WTC11 (cell line): ENCODE measurements around the gene EPHB3. TPM values are rescaled to one million over a fixed set of nuclear protein-coding genes. Genes with fewer than 3 reads are reported as not detected.

Experiments
- ATAC-seq: fragments of 200-7000 bp; cut with Tn5 transposase; 2 replicates; pipeline ENCODE4 v1.10.0; 2021; ENCODE audit warnings: mild to moderate bottlenecking, moderate library complexity
- CTCF ChIA-PET: fragments of 300-600 bp; sonication (Branson Sonifier 250); formaldehyde crosslinking; loops from one replicate; lab custom pipeline; 2021; ENCODE audit warnings: antibody characterized with exemption; lab: Charles Lee
- POLR2A ChIA-PET: fragments of 350-600 bp; sonication (Branson Sonifier 250); formaldehyde crosslinking; loops from one replicate; lab custom pipeline; 2021; ENCODE audit warnings: antibody characterized with exemption; lab: Charles Lee
- DNase-seq: peaks from one replicate; pipeline ENCODE4 v3.0.0; 2021; ENCODE audit warnings: low spot score
- H3K27ac Mint-ChIP-seq: 2 replicates; pipeline ENCODE4 v1.8.0; 2021; ENCODE audit warnings: mixed read lengths
- H3K27me3 Mint-ChIP-seq: 2 replicates; pipeline ENCODE4 v1.8.0; 2021; ENCODE audit warnings: low read depth, mild to moderate bottlenecking, moderate library complexity, mixed read lengths
- H3K36me3 Mint-ChIP-seq: 2 replicates; pipeline ENCODE4 v1.8.0; 2021; ENCODE audit warnings: mixed read lengths
- H3K4me1 Mint-ChIP-seq: 2 replicates; pipeline ENCODE4 v1.8.0; 2022; ENCODE audit warnings: mixed read lengths
- H3K4me3 Mint-ChIP-seq: 2 replicates; pipeline ENCODE4 v1.8.0; 2021; ENCODE audit warnings: mild to moderate bottlenecking, moderate library complexity, mixed read lengths
- H3K9me3 Mint-ChIP-seq: 2 replicates; pipeline ENCODE4 v1.8.0; 2021; ENCODE audit warnings: mixed read lengths
- FOXP1 ChIP-seq: sonication (generic); formaldehyde crosslinking; IDR thresholded peaks from 2 replicates; pipeline ENCODE4 v1.8.0; 2022; ENCODE audit warnings: missing genetic modification reagents, mild to moderate bottlenecking, moderate library complexity, borderline replicate concordance
- JUN ChIP-seq: sonication (generic); formaldehyde crosslinking; IDR thresholded peaks from 2 replicates; pipeline ENCODE4 v1.8.0; 2023; ENCODE audit warnings: mild to moderate bottlenecking, missing genetic modification reagents
- NFE2L1 ChIP-seq: sonication (generic); formaldehyde crosslinking; IDR thresholded peaks from 2 replicates; pipeline ENCODE4 v1.8.1; 2023; ENCODE audit warnings: missing genetic modification reagents
- NFYB ChIP-seq: sonication (generic); formaldehyde crosslinking; conservative IDR thresholded peaks from 2 replicates; pipeline ENCODE4 v1.8.0; 2022; ENCODE audit warnings: low read depth, missing genetic modification reagents
- TEAD1 ChIP-seq: sonication (generic); formaldehyde crosslinking; IDR thresholded peaks from 2 replicates; pipeline ENCODE4 v1.8.0; 2022; ENCODE audit warnings: mild to moderate bottlenecking, missing genetic modification reagents
- ZNF263 ChIP-seq: sonication (generic); formaldehyde crosslinking; IDR thresholded peaks from 2 replicates; pipeline ENCODE4 v1.8.1; 2022; ENCODE audit warnings: low read depth, mild to moderate bottlenecking, moderate library complexity, missing genetic modification reagents
- ZNF281 ChIP-seq: sonication (generic); formaldehyde crosslinking; IDR thresholded peaks from 2 replicates; pipeline ENCODE4 v1.8.0; 2023; ENCODE audit warnings: mild to moderate bottlenecking, missing genetic modification reagents
- total RNA-seq: library from RNA; stranded (reverse); gene quantifications from 3 replicates; pipeline ENCODE4 v1.2.3, GENCODE V29; 2021
- TF ChIP-seq, protein P1 (sequence below): fragments of 250-450 bp; sonication (Bioruptor Pico); IDR thresholded peaks from 2 replicates; pipeline ENCODE4 v1.9.0; 2021; ENCODE audit warnings: mild to moderate bottlenecking, borderline replicate concordance
- TF ChIP-seq, protein P2 (sequence below): fragments of 250-450 bp; sonication (Bioruptor Pico); IDR thresholded peaks from 2 replicates; pipeline ENCODE4 v1.9.0; 2021; ENCODE audit warnings: mild to moderate bottlenecking
- TF ChIP-seq, protein P3 (sequence below): sonication (generic); formaldehyde crosslinking; IDR thresholded peaks from 2 replicates; pipeline ENCODE4 v1.8.1; 2023; ENCODE audit warnings: mild to moderate bottlenecking, missing genetic modification reagents
- TF ChIP-seq, protein P4 (sequence below): fragments of 250-450 bp; sonication (Bioruptor Pico); IDR thresholded peaks from 2 replicates; pipeline ENCODE4 v1.9.0; 2021; ENCODE audit warnings: mild to moderate bottlenecking
- TF ChIP-seq, protein P5 (sequence below): fragments of 250-450 bp; sonication (Bioruptor Pico); conservative IDR thresholded peaks from 2 replicates; pipeline ENCODE4 v1.9.0; 2021; ENCODE audit warnings: mild to moderate bottlenecking
- TF ChIP-seq, protein P6 (sequence below): sonication (generic); formaldehyde crosslinking; IDR thresholded peaks from 2 replicates; pipeline ENCODE4 v1.8.1; 2023; ENCODE audit warnings: mild to moderate bottlenecking, missing genetic modification reagents, moderate library complexity

The EPHB3 gene
- total RNA-seq, 1 experiment from 2014 or later, result 11.4 TPM

DNA sequence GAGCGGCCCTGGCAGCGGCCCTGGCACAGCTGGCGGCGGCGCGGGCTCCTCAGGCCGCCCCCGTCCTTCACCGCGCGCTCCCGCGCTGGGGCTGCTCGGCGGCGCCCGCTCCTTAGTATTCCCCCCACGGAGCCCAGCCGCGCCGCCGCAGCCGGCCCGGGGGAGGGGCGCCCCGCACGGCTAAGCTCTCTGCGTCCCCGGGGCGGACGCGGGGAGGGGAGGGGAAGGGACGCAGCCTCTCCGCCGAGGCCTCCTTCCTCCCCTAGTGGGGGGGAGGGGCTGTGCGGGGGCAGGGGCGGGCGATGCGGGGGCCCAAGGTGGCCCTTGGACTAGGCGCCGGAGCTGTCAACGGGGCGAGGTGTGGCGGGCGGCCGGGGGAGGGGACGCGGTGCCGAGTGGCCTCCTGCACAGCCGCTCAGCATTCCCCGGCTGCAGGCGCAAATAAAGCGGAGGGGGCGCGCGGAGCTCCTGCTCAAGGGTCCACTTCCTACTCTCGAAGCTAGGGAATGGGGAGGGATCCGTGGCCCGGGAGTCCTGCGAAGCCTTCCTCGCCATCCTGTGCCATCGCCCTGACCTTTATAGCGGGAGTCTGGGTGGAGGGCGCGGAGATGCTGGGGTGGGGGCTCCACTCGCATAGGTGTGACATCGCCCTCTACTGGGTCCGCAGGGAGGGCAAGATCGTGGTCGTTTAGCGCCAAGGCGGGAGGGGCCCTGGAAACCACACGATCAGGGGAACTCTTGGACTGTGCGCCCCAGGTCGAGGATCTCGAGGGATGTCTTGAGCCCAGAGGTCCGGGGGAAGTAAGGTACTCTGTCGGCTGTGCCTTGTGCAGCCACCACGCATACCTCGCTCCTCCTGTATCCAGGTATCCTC is 22.2 kb downstream of the EPHB3 start (continued):
- peak; percentile 26; the same call in 1 of the 2 replicates for TF ChIP-seq ZNF281 (CRISPR knock-in tag)
- TF ChIP-seq, protein P1, sequence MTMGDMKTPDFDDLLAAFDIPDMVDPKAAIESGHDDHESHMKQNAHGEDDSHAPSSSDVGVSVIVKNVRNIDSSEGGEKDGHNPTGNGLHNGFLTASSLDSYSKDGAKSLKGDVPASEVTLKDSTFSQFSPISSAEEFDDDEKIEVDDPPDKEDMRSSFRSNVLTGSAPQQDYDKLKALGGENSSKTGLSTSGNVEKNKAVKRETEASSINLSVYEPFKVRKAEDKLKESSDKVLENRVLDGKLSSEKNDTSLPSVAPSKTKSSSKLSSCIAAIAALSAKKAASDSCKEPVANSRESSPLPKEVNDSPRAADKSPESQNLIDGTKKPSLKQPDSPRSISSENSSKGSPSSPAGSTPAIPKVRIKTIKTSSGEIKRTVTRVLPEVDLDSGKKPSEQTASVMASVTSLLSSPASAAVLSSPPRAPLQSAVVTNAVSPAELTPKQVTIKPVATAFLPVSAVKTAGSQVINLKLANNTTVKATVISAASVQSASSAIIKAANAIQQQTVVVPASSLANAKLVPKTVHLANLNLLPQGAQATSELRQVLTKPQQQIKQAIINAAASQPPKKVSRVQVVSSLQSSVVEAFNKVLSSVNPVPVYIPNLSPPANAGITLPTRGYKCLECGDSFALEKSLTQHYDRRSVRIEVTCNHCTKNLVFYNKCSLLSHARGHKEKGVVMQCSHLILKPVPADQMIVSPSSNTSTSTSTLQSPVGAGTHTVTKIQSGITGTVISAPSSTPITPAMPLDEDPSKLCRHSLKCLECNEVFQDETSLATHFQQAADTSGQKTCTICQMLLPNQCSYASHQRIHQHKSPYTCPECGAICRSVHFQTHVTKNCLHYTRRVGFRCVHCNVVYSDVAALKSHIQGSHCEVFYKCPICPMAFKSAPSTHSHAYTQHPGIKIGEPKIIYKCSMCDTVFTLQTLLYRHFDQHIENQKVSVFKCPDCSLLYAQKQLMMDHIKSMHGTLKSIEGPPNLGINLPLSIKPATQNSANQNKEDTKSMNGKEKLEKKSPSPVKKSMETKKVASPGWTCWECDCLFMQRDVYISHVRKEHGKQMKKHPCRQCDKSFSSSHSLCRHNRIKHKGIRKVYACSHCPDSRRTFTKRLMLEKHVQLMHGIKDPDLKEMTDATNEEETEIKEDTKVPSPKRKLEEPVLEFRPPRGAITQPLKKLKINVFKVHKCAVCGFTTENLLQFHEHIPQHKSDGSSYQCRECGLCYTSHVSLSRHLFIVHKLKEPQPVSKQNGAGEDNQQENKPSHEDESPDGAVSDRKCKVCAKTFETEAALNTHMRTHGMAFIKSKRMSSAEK (CRISPR knock-in tag), result no peak
- TF ChIP-seq, protein P2, sequence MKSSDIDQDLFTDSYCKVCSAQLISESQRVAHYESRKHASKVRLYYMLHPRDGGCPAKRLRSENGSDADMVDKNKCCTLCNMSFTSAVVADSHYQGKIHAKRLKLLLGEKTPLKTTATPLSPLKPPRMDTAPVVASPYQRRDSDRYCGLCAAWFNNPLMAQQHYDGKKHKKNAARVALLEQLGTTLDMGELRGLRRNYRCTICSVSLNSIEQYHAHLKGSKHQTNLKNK (CRISPR knock-in tag), result no peak
- TF ChIP-seq, protein P3, sequence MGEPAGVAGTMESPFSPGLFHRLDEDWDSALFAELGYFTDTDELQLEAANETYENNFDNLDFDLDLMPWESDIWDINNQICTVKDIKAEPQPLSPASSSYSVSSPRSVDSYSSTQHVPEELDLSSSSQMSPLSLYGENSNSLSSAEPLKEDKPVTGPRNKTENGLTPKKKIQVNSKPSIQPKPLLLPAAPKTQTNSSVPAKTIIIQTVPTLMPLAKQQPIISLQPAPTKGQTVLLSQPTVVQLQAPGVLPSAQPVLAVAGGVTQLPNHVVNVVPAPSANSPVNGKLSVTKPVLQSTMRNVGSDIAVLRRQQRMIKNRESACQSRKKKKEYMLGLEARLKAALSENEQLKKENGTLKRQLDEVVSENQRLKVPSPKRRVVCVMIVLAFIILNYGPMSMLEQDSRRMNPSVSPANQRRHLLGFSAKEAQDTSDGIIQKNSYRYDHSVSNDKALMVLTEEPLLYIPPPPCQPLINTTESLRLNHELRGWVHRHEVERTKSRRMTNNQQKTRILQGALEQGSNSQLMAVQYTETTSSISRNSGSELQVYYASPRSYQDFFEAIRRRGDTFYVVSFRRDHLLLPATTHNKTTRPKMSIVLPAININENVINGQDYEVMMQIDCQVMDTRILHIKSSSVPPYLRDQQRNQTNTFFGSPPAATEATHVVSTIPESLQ (CRISPR knock-in tag), result no peak
- 0 out of 2 replicates have a peak, but pooled peaks have one; percentile 50 for TF ChIP-seq TEAD1 (CRISPR knock-in tag)
- TF ChIP-seq NFYB (CRISPR knock-in tag), result no peak
- no peak for TF ChIP-seq JUN (CRISPR knock-in tag)
- TF ChIP-seq, protein P4, sequence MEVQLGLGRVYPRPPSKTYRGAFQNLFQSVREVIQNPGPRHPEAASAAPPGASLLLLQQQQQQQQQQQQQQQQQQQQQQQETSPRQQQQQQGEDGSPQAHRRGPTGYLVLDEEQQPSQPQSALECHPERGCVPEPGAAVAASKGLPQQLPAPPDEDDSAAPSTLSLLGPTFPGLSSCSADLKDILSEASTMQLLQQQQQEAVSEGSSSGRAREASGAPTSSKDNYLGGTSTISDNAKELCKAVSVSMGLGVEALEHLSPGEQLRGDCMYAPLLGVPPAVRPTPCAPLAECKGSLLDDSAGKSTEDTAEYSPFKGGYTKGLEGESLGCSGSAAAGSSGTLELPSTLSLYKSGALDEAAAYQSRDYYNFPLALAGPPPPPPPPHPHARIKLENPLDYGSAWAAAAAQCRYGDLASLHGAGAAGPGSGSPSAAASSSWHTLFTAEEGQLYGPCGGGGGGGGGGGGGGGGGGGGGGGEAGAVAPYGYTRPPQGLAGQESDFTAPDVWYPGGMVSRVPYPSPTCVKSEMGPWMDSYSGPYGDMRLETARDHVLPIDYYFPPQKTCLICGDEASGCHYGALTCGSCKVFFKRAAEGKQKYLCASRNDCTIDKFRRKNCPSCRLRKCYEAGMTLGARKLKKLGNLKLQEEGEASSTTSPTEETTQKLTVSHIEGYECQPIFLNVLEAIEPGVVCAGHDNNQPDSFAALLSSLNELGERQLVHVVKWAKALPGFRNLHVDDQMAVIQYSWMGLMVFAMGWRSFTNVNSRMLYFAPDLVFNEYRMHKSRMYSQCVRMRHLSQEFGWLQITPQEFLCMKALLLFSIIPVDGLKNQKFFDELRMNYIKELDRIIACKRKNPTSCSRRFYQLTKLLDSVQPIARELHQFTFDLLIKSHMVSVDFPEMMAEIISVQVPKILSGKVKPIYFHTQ (CRISPR knock-in tag), result no peak
- TF ChIP-seq, all 79 proteins: peak for 12

- H3K36me3 Mint-ChIP-seq, result peaks cover 5% of the 10 kb centered on the region; the same call in 1 of the 2 replicates
- no peaks in the 10 kb centered on the region for H3K9me3 Mint-ChIP-seq
- H3K27me3 Mint-ChIP-seq, result peaks cover 40% of the 10 kb centered on the region
- ChIA-PET POLR2A (interaction anchor here (0.8 to 1.2 kb wide), 2 partner anchors 14 to 18 kb away, joined by 3 read pairs; no protein-coding TSS in a partner anchor), CTCF (interaction anchor here (1.0 to 4.5 kb wide), 14 partner anchors 8 to 219 kb away, joined by 3 to 37 read pairs (median 6); partner anchors contain the start of gene MAGEF1)
- peak overlapping the region; percentile 65 for H3K4me3 Mint-ChIP-seq
- DNase-seq (no peak), ATAC-seq (peak; percentile 54)
- peaks cover 20% of the 10 kb centered on the region for H3K4me1 Mint-ChIP-seq
- no peak overlapping the region for H3K27ac Mint-ChIP-seq
- TF ChIP-seq, protein P5, sequence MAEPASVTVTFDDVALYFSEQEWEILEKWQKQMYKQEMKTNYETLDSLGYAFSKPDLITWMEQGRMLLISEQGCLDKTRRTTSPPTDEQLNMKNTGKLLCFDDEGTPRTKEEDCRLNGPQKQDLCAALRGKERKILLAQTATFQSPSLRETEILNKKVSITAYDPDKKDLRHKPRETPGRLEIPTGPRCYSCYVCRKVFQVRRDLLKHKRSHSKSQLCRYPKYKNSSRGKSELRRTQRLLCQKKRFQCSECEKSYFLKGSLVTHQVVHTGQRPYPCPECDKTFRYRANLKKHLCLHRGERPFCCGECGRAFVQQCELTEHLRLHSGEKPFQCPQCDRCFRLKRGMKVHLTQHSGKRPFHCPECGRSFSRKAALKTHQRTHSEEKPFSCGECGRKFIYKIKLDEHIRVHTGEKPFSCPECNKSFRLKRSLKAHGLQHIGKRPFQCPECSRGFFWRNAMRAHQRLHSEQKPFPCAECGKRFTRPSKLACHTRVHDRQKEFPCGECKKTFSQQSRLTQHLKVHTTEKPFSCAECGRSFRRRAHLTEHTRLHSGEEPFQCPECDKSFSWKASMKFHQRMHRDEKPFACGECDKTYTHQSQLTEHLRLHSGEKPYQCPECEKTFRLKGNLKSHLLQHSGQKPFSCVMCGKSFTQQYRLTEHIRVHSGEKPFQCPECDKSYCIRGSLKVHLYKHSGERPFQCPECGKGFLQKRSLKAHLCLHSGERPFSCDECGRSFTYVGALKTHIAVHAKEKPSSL, result no peak
- no peak for TF ChIP-seq JUN (CRISPR knock-in tag)
- TF ChIP-seq FOXP1 (CRISPR knock-in tag), result no peak
- no peak for TF ChIP-seq ZNF281 (CRISPR knock-in tag)
- TF ChIP-seq, protein P6, sequence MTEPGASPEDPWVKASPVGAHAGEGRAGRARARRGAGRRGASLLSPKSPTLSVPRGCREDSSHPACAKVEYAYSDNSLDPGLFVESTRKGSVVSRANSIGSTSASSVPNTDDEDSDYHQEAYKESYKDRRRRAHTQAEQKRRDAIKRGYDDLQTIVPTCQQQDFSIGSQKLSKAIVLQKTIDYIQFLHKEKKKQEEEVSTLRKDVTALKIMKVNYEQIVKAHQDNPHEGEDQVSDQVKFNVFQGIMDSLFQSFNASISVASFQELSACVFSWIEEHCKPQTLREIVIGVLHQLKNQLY (CRISPR knock-in tag), result no peak
- TF ChIP-seq ZNF263, result no peak
- TF ChIP-seq NFE2L1 (CRISPR knock-in tag), result no peak
Measured at GRCh38 chr3:184584464-184584891, 22.9 kb downstream of the EPHB3 start.
